NCI-H2107 treated with DMSO at 0.1 percent for 48 hours (cell line): ENCODE results near the gene SHLD2.
A peak's percentile ranks its signal among the peaks of the same experiment; 100 is the strongest.
"Not testable (repeated sequence)": the region's sequence is repeated elsewhere in the genome, so short reads cannot be mapped to it uniquely, and the experiment has no call there.

Source experiments
- DNase-seq: peaks from one replicate; lab custom pipeline; 2025; ENCODE audit not compliant: unreplicated experiment; lab: John Stamatoyannopoulos, UW

SHLD2 gene

DNA sequence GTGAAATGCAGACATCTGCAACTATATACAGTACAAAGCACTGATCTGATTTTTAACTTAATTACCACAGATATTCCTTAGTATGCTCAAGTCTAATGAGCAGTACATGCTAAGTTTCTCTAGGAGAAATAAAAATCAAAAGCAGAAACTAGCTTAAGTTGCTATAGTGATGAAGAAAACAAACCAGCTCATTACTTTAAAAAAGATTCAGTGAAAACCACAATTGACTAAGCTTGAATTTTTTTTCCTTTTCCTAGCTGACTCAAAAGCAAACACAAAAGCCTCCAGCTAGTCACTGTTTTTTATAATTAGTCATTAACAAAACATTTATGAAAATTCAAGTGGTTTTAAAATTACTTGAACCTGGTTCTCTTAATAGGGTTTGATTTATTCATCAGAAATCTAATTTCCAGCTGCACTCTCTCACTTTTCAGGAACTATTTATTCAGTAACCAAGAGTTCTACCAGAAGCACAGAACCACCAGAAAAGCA is 10.7 kb upstream of the SHLD2 start:
- not testable (repeated sequence) for DNase-seq

DNA sequence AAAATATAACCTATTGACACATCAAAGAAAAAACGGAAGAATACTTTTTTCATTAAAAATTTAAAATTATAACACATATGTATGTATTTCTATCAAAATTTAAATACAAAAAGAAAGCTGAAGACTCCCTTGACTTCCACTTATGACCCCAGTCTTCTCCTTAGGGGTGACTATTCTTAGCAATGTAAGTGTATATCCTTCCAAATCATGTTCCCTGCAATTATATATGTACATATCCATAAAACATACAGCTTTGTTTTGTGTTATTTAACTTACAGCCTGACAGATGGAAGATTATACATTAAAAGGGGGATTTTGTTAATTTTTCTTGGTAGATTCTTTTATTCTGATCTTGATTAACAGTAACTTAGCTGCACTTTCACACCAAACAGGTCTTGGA is 9.5 kb upstream of the SHLD2 start:
- DNase-seq, result no peak

DNA sequence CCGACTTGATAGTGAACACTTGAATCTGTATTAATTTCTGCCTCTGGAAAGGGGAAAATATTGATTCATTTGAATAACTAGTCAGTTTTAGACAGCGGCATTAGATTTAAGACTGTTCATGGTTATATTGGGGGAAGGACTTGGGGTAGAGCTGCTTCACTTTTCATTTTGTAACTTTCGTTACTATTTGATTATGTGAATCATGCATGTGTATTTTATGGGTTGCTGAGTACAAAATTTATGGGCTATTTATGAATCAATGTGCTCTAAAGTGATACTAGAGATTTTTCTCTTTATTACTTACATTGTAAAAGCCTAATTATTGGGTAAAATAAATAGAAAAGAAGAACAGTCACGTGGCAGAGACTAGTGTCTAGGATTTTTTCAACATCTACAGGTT is 5.3 kb upstream of the SHLD2 start:
- no peak for DNase-seq

DNA sequence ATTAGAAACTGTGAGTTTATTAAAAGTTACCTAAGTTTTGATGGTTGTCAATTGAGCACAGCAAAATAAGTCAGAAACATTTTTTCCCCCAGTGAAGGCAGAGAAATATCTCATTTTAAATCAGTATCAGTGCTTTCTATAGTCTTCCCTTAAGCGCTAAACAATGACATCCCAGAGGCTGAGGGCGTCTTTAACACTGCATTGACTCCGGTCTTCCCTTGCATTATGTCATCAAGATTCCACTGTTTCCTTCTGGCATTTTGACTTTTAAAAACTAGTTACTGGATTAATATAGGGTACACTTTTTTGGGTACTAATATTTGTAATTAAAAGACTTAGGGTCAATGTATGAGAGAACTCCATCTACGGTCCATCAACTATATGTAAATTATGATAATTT is 4.2 kb upstream of the SHLD2 start:
- no peak for DNase-seq

DNA sequence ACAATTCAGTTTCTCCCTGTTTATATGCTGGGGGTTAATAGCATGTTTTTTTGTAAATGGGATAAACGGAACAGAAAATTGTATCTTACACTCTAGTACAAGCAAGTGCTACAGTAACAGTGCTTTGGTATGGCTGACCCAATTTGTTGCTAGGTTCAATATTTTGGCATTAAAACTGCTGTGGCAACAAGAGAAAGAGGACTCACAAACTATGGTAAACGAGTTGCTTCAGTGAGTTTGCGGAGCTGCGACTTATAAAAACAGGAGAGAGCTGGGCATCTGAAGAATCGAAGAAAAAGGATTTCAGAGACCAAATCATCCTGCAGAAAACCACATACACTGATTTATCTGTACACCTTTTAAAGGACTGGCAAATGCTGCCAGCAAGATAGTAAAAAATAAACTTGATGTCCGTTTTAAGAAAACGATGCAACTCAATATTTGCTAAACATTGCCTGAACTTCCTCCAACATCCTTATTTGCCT is 2.6 kb upstream of the SHLD2 start:
- no peak for DNase-seq

DNA sequence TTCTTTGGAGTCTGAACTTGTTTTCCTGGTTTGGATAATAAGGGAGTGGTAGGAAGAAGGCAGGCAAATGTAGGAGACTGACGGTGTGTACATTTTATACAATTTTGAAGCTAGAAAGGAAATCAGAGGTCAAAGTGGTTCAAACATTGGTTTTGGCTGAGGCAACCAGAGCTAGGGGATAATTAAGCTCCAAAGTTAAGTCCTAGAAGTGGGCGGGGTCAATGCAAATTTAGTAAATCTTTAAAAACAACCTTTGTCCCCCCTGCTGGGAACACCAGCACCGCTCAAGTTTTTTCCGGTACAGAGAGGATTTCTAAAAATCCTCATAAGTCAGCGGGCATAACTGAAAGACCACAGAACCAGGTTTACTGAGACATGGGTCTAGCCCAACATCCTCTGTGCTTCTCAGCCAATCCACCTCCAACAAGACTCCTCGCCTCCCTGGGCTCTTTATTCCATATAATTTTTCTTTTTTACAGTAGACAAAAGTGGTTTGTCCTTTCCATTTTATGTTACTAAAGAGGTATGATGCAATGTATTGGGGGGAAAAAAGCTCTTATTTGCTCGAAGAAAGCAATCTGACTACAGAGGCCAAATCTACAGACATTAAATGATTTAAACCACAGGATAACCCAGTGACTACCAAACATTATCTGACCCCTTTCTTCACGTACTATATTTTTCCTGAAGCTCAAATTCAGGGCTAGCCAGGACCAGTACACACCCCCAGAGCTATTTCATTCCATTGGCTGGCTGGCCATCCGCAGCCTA is 2.0 kb upstream of the SHLD2 start:
- DNase-seq, result no peak

DNA sequence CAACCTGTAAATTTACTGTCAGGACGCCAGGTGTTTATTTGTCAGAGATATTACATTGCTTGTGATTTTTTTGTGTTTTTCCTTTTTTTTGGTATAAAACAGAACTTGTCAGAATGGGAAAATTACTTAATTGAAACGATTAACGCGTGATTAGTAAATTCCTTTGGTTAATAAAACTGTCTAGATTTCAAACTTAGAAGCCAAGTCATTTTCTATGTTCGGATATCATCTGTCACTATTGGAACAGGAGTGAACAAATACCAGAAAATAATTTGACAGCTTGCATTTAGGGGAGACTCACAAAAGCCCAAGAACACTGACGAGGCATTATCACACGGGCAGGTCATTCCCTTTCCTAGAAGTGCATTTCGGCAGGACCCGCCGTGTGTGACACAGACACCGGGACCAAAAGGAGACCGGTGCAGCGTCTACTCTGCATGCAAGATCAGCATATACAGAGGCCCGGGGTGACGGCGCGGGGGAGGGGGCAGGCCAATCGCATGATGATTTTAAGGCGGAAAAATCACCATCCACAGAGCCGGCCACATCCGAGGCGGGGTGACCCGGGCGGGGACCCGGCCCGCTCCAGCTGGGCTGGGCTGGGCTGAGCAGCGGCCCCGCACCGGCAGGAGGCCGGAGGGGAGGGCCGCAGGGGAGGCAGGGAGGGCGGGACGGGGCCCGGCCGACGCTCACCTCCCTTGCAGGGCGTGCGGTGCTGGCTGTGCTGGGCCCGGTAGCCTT is 1.2 kb upstream of the SHLD2 start:
- DNase-seq, result no peak

DNA sequence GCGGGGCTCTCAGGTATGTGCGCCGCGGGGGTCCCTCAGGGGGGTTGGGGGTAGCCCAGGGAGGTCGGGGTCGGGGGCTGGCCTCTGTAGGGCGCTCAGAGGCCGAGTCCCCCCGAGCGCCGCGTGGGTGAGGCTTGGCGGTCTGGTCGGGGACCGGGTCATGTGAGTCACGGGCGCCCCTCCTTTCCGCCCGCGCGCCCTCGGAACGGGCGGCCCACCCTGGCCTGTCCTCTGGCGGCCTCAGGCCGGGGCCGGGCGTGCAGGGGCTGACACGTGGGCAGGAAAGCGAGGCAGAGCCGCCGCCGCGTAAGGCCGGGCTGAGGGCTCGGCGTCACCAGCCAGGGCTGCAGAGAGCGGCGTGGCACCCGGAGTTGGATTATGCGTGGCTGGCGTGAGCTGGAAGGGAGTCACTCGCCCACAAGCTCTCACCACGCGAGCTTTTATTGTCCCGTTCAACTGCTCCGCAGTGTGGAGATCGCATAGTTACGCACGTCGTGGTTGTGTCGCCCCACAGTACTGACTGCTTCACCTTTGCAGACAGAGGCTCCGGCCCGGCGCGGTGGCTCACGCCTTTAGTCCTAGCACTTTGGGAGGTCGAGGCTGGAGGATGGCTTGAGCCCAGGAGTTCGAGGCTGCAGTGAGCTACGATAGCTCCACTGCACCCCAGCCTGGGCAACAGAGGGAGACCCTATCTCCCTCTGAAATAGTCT is 385 bp downstream of the SHLD2 start:
- no peak for DNase-seq

DNA sequence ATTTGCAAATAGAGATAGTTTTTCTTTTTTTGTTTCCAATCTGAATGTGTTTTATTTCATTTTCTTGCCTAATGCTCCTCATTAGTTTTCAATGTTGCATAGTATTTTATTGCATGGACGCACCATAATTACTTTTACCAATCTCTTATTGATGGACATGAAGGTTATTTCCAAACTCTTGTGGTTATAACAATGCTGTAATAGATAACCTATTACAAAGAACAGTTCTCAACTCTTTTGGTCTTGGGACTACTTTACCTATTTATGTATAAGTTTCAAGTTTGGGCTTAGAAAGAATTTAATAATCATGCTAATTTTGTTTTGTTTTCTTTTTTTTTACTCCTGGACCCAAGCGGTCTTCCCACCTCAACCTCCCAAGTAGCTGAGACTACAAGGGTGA is 7.0 kb downstream of the SHLD2 start:
- no peak for DNase-seq

DNA sequence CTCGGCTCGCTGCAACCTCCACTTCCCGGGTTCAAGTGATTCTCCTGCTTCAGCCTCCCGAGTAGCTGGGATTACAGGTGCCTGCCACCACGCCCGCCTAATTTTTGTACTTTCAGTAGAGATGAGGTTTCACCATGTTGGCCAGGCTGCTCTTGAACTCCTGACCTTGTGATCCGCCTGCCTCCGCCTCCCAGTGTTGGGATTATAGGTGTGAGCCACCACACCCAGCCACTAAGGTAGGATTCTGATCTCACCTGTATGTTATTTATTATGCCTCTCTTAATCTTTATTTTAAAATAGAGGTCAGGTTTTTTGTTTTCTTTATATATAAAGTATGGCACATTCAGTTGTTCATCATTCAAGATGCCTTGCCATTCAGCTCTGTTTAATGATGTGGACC is 9.7 kb downstream of the SHLD2 start:
- DNase-seq, result not testable (repeated sequence)

DNA sequence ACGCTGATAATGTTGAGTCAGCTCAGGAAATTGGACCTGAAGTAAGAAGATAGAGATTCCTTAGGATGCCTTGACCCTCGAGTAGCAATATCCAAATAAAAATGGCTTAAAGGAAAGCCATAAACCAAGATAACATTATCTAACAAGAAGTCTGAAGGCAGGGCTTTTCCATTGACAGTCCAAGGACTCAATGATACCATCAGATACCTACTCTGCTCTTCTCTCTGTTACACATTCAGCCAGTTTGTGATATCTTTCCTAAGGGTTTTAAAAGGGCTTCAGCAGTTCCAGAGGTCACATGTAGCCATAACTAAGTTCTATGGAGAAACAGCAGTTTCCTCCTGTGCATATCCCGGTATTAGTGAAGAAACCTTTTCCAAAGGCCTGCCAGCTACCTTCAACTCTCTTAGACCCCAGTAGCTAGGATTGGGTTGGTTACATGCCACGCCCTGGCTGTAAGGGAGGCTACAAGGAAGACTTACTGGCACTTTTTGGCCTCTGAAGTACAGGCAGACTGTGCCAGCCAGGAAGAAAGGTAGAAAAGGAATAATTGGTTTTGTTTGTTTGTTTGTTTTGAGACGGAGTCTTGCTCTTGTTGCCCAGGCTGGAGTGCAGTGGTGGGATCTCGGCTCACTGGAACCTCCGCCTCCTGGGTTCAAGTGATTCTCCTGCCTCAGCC is 10.6 kb downstream of the SHLD2 start:
- DNase-seq, result no peak

DNA sequence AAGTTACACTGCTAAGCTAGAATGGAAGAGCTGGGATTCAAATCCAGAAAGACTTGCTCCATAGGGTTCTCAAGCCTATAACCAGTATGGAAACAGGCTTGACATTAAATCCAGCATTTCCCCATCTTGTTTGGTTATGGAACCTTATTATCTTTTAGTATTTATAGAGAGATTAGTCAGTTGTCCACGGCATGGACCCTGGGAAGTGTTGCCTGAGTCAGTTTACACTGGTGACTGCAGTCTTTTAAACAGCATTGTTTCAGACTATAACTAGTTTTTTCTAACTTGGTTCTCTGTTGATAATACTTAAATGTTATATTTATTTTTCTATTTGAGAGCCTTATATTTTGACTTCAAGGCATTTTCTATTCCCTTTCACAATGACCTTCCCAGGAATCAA is 23.1 kb downstream of the SHLD2 start:
- DNase-seq, result not testable (repeated sequence)

DNA sequence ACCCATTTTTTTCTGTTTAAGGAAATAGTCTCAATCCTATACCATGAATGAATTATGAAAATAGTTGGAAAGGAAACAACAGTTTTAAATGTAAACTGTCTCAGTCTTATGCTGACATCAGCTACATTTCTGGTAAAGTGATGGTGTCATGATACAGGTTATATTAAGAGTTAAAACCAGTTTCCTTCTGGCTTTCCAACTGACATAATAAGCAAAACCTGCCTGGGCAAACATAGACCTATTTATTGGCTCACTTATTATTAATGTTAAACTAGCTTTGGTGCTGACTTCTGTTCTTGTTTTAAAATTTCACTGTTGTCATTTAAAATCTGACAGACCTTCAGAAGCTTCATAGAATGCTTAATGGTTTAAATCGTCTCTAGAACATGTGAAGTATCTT is 24.0 kb downstream of the SHLD2 start:
- not testable (repeated sequence) for DNase-seq

DNA sequence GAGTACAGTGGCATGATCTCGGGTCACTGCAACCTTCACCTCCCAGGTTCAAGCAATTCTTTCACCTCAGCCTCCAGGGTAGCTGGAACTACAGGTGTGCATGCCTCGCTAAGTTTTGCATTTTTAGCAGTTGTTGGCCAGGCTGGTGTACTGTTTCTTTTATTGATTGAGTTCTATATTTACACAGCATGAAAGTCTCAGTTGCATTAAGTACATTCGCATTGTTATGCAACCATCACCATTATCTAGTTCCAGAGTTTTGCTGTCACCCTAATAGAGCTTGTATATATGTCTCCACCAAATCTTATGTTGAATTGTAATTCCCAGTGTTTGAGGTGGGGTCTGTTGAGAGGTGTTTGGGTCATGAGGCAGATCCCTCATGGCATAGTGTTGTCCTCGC is 28.3 kb downstream of the SHLD2 start:
- peak; percentile 14 for DNase-seq

DNA sequence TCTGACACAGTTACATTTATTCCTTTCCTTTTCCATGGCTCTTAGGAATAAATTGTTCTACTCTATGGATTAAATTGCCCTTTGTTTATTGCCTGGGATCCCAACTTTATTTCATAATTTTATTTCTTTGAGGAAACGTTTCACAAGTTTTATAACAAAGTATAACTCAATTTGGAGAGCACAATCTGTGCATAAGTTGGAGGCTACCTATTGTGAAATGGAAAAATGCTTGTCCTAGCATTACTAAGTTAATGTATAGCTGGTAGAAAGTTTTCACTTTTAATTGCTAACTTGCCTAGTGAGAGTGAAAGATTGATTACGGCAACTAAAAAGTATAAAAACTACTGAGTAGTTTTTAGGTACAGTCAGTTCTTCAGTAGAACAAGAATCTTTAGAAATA is 32.0 kb downstream of the SHLD2 start:
- not testable (repeated sequence) for DNase-seq

DNA sequence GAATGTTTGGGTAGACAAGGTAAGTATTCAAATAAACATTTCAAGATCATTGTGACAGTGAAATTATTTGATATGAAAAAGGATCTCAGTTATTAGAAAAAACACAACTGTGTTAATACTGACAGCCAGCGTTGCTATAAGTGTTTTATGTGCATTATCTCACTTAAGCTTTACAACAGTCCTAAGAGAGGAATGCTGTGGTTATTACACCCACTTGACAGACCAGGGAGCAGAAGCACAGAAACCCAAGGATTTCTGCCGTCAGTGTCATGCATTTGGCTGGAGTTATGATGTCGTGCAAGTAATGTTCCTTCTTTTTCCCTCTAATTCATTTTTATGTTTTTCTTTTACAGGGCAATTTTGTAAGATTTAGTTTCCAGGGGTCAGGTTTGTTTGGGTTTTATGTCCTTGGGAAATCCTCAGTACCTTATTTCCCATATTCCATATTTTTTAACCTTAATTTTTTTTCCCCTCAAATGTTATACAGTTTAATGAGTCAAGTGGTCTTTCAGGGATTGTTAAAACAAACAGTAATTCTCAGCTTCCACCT is 32.7 kb downstream of the SHLD2 start:
- DNase-seq, result not testable (repeated sequence)

DNA sequence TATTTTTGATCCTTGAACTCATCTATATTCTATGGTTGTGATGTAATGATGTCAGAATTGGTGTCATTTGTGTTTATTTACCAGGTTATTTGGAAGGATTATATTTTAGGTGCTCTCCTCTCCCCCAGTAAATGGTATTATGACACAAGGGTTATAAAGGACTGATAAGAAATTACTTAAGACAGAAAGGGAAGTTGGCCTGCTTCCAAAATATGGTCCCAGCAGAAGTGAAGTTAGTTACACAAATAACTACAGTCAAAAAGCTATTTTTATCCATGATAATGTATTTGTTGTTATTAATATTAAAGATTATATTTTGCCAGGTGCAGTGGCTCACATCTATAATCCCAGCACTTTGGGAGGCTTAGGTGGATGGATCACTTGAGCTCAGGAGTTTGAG is 37.2 kb downstream of the SHLD2 start:
- not testable (repeated sequence) for DNase-seq

DNA sequence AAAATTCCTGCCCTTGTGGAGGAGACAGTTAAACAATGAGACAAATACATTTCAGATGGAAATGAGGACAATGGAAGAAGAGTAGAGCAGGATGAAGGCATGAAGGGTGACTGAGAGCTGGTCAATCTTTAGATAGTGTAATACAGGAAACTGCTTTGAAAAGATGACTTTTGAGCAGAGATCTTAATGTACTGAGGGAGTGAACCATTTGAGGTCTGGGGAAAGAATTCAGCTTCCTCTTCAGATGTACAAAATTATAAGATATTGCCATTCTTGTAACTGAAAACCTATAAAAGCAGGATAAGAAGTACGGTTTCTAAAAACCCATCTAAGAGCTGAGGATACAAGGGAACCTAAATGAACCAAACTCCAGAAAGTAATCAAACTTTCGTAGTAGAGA is 38.9 kb downstream of the SHLD2 start:
- not testable (repeated sequence) for DNase-seq

DNA sequence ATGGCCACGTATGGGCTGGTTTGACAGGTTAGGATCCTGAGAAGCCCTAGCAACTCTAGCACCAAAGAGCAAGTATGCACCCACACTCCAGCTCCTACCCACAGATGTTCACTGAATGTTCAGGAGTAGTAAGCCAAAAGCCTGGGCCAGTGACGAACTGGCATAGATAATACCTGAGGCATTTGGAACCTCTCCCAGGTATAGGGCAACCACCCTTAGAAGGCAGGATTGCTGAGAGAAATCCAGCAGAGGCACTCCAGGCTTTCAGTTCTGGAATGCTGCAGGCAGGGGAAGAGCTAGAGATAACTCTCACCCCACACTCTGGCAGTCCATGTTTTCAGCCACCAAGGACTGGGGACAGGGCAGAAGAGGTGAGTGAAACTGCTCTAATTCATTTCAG is 39.4 kb downstream of the SHLD2 start:
- DNase-seq, result not testable (repeated sequence)

DNA sequence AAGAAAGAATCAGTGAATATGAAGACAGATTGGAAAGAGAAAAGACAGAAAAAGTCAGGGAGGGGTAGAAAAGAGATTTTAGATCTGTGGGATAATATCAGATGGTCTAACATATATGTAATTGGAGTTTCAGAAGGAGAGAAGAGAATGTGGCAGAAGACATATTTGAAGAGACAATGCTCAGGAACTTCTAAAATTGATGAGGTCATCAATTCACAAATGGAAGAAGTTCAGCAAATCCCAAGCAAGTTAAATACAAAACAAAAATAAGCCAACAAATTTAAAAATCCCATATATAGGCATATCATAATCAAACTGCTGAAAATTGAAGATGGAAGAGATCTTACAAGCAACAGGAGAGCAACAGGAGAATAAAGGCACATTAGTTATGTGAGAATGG is 42.5 kb downstream of the SHLD2 start:
- DNase-seq, result not testable (repeated sequence)
